K562 (cell line): ENCODE results near the gene ZPR1. TPM values are rescaled to one million over a fixed set of nuclear protein-coding genes. Genes with fewer than 3 reads are reported as not detected.
A peak's percentile ranks its signal among the peaks of the same experiment; 100 is the strongest.

Source experiments
- ADNP ChIP-seq: fragments of 200-800 bp; sonication (Bioruptor generic); IDR thresholded peaks from 2 replicates; pipeline ENCODE4 v1.6.1; 2016; ENCODE audit warnings: missing genetic modification characterization, missing compliant biosample characterization
- ATF7 ChIP-seq: fragments of 450-650 bp; IDR thresholded peaks from 2 replicates; pipeline ENCODE4 v1.7.1; 2014; ENCODE audit warnings: mild to moderate bottlenecking, moderate library complexity
- BMI1 ChIP-seq: fragments of 150-350 bp; IDR thresholded peaks from 2 replicates; pipeline ENCODE4 v1.6.1; 2014; ENCODE audit warnings: low read length
- CHD4 ChIP-seq: fragments of 200-600 bp; sonication (generic); IDR thresholded peaks from 3 replicates; pipeline ENCODE4 v1.6.1; 2012; ENCODE audit warnings: low read depth, mild to moderate bottlenecking, mixed read lengths, low read length, inconsistent platforms; ENCODE audit not compliant: insufficient read depth, insufficient replicate concordance, poor library complexity, severe bottlenecking
- E2F4 ChIP-seq: sonication (generic); formaldehyde crosslinking; IDR thresholded peaks from 2 replicates; pipeline ENCODE4 v1.8.0; 2022; ENCODE audit warnings: mild to moderate bottlenecking, low read depth, missing genetic modification reagents
- EHMT2 ChIP-seq: fragments of 450-650 bp; IDR thresholded peaks from 2 replicates; pipeline ENCODE4 v1.6.1; 2018; ENCODE audit warnings: antibody characterized with exemption
- GATA2 ChIP-seq: sonication (generic); formaldehyde crosslinking; IDR thresholded peaks from 2 replicates; pipeline ENCODE4 v1.4.0; 2020; ENCODE audit warnings: mild to moderate bottlenecking, missing genetic modification reagents
- KDM2B ChIP-seq: fragments of 250-450 bp; sonication (Bioruptor Pico); IDR thresholded peaks from 2 replicates; pipeline ENCODE4 v1.8.0; 2021; ENCODE audit warnings: mild to moderate bottlenecking, moderate library complexity
- MAFF ChIP-seq: IDR thresholded peaks from 2 replicates; pipeline ENCODE4 v1.6.1; 2012; ENCODE audit warnings: low read length, improper control_type of control experiment
- MECOM ChIP-seq: fragments of 250-450 bp; sonication (Bioruptor Pico); IDR thresholded peaks from 2 replicates; pipeline ENCODE4 v1.8.0; 2022; ENCODE audit warnings: inconsistent platforms
- MEIS2 ChIP-seq: fragments of 450-650 bp; IDR thresholded peaks from 2 replicates; pipeline ENCODE4 v1.6.1; 2014; ENCODE audit warnings: mild to moderate bottlenecking; ENCODE audit not compliant: partially characterized antibody
- PML ChIP-seq: IDR thresholded peaks from 2 replicates; pipeline ENCODE4 v1.6.1; 2012; ENCODE audit warnings: low read length, inconsistent platforms
- PRMT5 ChIP-seq: sonication (generic); formaldehyde crosslinking; IDR thresholded peaks from 2 replicates; pipeline ENCODE4 v1.5.0; 2020; ENCODE audit warnings: missing genetic modification reagents
- RBM17 ChIP-seq: fragments of 200-400 bp; formaldehyde crosslinking; IDR thresholded peaks from 2 replicates; pipeline ENCODE4 v1.6.1; 2017; ENCODE audit warnings: low read depth, mild to moderate bottlenecking, low read length, borderline replicate concordance
- RBM22 ChIP-seq: fragments of 200-400 bp; formaldehyde crosslinking; IDR thresholded peaks from 2 replicates; pipeline ENCODE4 v1.6.1; 2018; ENCODE audit warnings: low read length, low read depth; ENCODE audit not compliant: poor library complexity, severe bottlenecking
- RNF2 ChIP-seq: sonication (generic); IDR thresholded peaks from 2 replicates; pipeline ENCODE4 v1.6.1; 2016
- SAP30 ChIP-seq: fragments of 200-600 bp; sonication (generic); IDR thresholded peaks from 2 replicates; pipeline ENCODE4 v1.6.1; 2012; ENCODE audit warnings: borderline replicate concordance, low read depth, mild to moderate bottlenecking, moderate library complexity, low read length, control low read depth, inconsistent platforms; ENCODE audit not compliant: insufficient read depth, poor library complexity, severe bottlenecking
- SNIP1 ChIP-seq: fragments of 450-650 bp; IDR thresholded peaks from 2 replicates; pipeline ENCODE4 v1.7.1; 2017; ENCODE audit warnings: low read depth, mild to moderate bottlenecking
- SNRNP70 ChIP-seq: fragments of 200-400 bp; formaldehyde crosslinking; optimal IDR thresholded peaks from 2 replicates; pipeline ENCODE3; 2017; ENCODE audit warnings: low read depth, low read length
- STAT5A ChIP-seq: IDR thresholded peaks from 2 replicates; pipeline ENCODE4 v1.6.1; 2012; ENCODE audit warnings: low read length, inconsistent platforms, borderline replicate concordance
- SUPT5H ChIP-seq: fragments of 450-650 bp; IDR thresholded peaks from 2 replicates; pipeline ENCODE4 v1.6.1; 2016
- USF1 ChIP-seq: sonication (generic); formaldehyde crosslinking; IDR thresholded peaks from 2 replicates; pipeline ENCODE4 v1.9.0; 2022; ENCODE audit warnings: mild to moderate bottlenecking, missing genetic modification reagents
- WHSC1 ChIP-seq: IDR thresholded peaks from one replicate; pipeline ENCODE4 v1.6.1; 2012; ENCODE audit warnings: low read length, control low read depth, inconsistent platforms
- YBX1 ChIP-seq: fragments of 450-650 bp; IDR thresholded peaks from 2 replicates; pipeline ENCODE4 v1.7.1; 2016; ENCODE audit warnings: mild to moderate bottlenecking
- ZBED1 ChIP-seq: IDR thresholded peaks from 2 replicates; pipeline ENCODE4 v1.6.1; 2014
- ZBTB26 ChIP-seq: fragments of 450-650 bp; formaldehyde crosslinking; IDR thresholded peaks from 2 replicates; pipeline ENCODE4 v1.4.0; 2022; ENCODE audit warnings: missing genetic modification characterization
- ZBTB9 ChIP-seq: fragments of 450-650 bp; formaldehyde crosslinking; IDR thresholded peaks from 2 replicates; pipeline ENCODE4 v1.4.0; 2020; ENCODE audit warnings: mild to moderate bottlenecking, moderate library complexity
- ZKSCAN1 ChIP-seq: fragments of 150-350 bp; IDR thresholded peaks from 2 replicates; pipeline ENCODE4 v1.6.1; 2016; ENCODE audit warnings: low read depth, low read length
- ZNF561 ChIP-seq: fragments of 450-650 bp; formaldehyde crosslinking; conservative IDR thresholded peaks from 2 replicates; pipeline ENCODE4 v1.4.0; 2020; ENCODE audit warnings: mild to moderate bottlenecking, moderate library complexity
- ZNF644 ChIP-seq: fragments of 200-800 bp; sonication (Bioruptor generic); IDR thresholded peaks from 2 replicates; pipeline ENCODE4 v1.6.1; 2016; ENCODE audit warnings: low read depth, missing genetic modification characterization, missing compliant biosample characterization
- polyA plus RNA-seq, 8 experiments: library from polyadenylated mRNA; depleted of rRNA in 4 of 8; stranded (reverse) in 5 of 8; unstranded in 3 of 8; fragments of >200 nt; fragmentation: Nextera tagmentation in 2 of 8; fragmentation: Illumina TruSeq in 1 of 8; extraction: Ambion mirVana in 2 of 8; extraction: Trizol in 1 of 8; gene quantifications; 2 replicates each; pipeline versions ENCODE4 v1.2.1 to v1.2.3, GENCODE V29; 2011 to 2014; ENCODE audit warnings: inconsistent platforms in 1 of 8, missing spikeins in 1 of 8
- total RNA-seq, 7 experiments: library from RNA; depleted of rRNA in 6 of 7; stranded (reverse); fragments of >200 nt in 6 of 7; fragmentation: Illumina TruSeq in 2 of 7; extraction: Trizol in 2 of 7; gene quantifications; 2 replicates each; pipeline versions ENCODE4 v1.2.1 to v1.2.3, GENCODE V29; 2011 to 2021; ENCODE audit warnings: low replicate concordance in 1 of 7

Gene ZPR1
- total and polyA plus RNA-seq, 9 of the 15 experiments (the other 6 are each of a cell fraction or from before 2014, with no cell fraction given): 13.0 to 120 (median 83.8) TPM

GRCh38 chr11:116776522-116776984, 11.3 kb downstream of the ZPR1 start (continued):
- TF ChIP-seq WHSC1: no peak
- TF ChIP-seq ZNF561 (CRISPR knock-in tag): no peak
- TF ChIP-seq ZBTB9 (CRISPR knock-in tag): no peak
- TF ChIP-seq ATF7: no peak
- TF ChIP-seq RBM22: no peak
- TF ChIP-seq EHMT2: no peak
- no peak for TF ChIP-seq ZBED1
- TF ChIP-seq SNRNP70: no peak
- TF ChIP-seq ZNF644 (tag): no peak
- TF ChIP-seq MECOM (CRISPR knock-in tag): no peak
- TF ChIP-seq ZBTB26 (CRISPR knock-in tag): no peak
- TF ChIP-seq MEIS2: peak; percentile 2
- TF ChIP-seq ZKSCAN1: no peak
- TF ChIP-seq KDM2B (CRISPR knock-in tag): no peak
- peak; percentile 66 for TF ChIP-seq PML
- TF ChIP-seq RBM17: no peak
- no peak for TF ChIP-seq BMI1
- TF ChIP-seq SNIP1: no peak
- no peak for TF ChIP-seq PRMT5 (CRISPR knock-in tag)
- TF ChIP-seq SUPT5H: no peak
- no peak for TF ChIP-seq YBX1
- peak; percentile 44; the same call in 1 of the 2 replicates for TF ChIP-seq MAFF
- TF ChIP-seq ADNP (tag): 0 out of 2 replicates have a peak, but pooled peaks have one; percentile 31
- no peak for TF ChIP-seq CHD4
- TF ChIP-seq USF1 (CRISPR knock-in tag): no peak
- no peak for TF ChIP-seq SAP30
- TF ChIP-seq GATA2 (CRISPR knock-in tag): 0 out of 2 replicates have a peak, but pooled peaks have one; percentile 12
- no peak for TF ChIP-seq E2F4
- TF ChIP-seq STAT5A: peak; percentile 71
- TF ChIP-seq RNF2: no peak
